Omental fat pad (tissue), 4 donors: ENCODE measurements around the gene IGFL2. TPM values are rescaled to one million over a fixed set of nuclear protein-coding genes. Genes with fewer than 3 reads are reported as not detected.
"Not testable (repeated sequence)": the region's sequence is repeated elsewhere in the genome, so short reads cannot be mapped to it uniquely, and the experiment has no call there.

Source experiments
- ATAC-seq: fragments of 150-250 bp; one replicate; pipeline ENCODE4 v1.9.1; 2016; ENCODE audit warnings: mild to moderate bottlenecking, moderate library complexity; ENCODE audit not compliant: low FRiP score
- DNase-seq: peaks from one replicate; pipeline ENCODE4 v3.0.0-alpha.2; 2019; ENCODE audit warnings: low spot score
- total RNA-seq, 4 donors: library from RNA; depleted of rRNA; stranded (reverse); fragments of >200 nt; gene quantifications; one replicate each; pipeline ENCODE4 v1.1.0, GENCODE V29; 2016
- TF ChIP-seq, protein P1 (sequence below), 3 donors: fragments of 450-650 bp; IDR thresholded peaks; one replicate each; pipeline ENCODE4 v1.5.1; 2016 to 2017; ENCODE audit warnings: antibody characterized with exemption in 3 of 3, mild to moderate bottlenecking in 3 of 3, moderate library complexity in 2 of 3

The IGFL2 gene
- total RNA-seq, result 1 to 10 TPM in 1 of 4 donors, under 1 TPM in 1, not detected in 2; 0.84 to 1.5 TPM

DNA sequence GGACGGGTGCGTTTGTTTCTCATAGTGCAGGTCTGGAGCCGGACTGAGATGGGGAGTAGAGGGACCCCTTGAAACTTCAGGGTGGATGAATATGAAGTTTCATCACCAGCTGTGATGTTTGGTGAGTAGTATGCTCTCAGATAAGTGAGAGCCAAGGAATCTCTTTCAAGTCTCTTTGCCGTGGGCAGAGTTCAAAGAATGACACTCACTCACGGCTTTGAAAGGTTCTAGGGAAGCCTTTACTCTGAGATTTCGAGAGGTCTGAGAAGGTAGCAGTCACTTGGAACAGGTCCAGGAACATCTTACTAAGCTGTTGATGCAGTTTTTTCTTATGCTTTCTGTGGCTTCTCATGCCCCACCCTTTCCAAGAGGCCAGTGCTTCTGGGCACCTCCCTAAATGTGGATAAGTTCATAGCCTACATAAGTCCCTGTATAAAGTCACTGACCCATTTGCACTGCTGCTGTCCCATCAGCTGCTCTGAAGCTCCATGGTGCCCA, at the start of gene IGFL2:
IGFL2 (plus strand) TSS at position 448 of the 498 bp plus-strand sequence; CDS start at position 489, 41 bp downstream.
- TF ChIP-seq, protein P1, sequence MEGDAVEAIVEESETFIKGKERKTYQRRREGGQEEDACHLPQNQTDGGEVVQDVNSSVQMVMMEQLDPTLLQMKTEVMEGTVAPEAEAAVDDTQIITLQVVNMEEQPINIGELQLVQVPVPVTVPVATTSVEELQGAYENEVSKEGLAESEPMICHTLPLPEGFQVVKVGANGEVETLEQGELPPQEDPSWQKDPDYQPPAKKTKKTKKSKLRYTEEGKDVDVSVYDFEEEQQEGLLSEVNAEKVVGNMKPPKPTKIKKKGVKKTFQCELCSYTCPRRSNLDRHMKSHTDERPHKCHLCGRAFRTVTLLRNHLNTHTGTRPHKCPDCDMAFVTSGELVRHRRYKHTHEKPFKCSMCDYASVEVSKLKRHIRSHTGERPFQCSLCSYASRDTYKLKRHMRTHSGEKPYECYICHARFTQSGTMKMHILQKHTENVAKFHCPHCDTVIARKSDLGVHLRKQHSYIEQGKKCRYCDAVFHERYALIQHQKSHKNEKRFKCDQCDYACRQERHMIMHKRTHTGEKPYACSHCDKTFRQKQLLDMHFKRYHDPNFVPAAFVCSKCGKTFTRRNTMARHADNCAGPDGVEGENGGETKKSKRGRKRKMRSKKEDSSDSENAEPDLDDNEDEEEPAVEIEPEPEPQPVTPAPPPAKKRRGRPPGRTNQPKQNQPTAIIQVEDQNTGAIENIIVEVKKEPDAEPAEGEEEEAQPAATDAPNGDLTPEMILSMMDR (IDR thresholded peaks at IDR 0.05), result no peak
- ATAC-seq (peak; percentile 87), DNase-seq (no peak)

DNA sequence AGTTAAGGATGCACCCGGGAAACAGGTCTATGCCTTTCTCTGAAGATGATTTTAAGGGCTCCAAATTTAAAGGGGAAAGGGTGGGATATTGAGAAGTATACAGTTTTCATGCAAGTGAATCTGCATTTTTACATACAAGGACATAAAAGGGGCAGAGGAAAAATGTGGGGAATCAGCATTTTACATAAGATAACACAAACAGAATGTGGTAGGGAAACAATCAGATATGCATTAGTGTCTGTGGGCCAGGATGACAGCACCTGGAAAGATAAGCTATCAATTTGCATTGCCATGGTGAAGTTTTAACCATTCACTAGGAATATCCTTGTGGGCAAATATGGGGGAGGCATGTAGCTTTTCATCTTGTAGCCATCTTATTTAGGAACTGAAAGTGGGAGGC, 47.7 kb upstream of the IGFL2 start:
- no peak for DNase-seq
- TF ChIP-seq, protein P1 (IDR thresholded peaks at IDR 0.05), result no peak
- ATAC-seq, result no peak

DNA sequence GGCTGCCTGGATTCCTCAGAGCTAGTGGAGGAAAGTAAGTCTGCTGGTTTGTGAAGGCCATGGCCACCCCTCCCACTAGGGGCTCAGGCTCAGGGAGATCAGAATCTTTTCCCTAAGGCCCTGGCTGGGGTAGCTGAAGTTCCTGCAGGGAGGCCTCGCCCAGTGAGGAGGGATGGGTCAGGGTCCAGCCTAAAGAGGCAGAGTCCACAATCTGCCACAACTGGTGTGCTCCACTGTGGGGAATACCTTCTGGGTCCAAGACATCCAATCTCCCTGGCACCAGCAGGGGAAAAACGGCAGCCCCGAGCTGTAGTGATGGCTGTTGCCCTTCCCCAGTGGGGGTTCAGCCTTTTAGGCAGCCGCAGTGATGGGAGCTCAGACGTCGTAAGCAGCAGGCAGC, 46.7 kb upstream of the IGFL2 start:
- TF ChIP-seq, protein P1 (IDR thresholded peaks at IDR 0.05), result no peak
- no peak for DNase-seq
- ATAC-seq, result no peak

DNA sequence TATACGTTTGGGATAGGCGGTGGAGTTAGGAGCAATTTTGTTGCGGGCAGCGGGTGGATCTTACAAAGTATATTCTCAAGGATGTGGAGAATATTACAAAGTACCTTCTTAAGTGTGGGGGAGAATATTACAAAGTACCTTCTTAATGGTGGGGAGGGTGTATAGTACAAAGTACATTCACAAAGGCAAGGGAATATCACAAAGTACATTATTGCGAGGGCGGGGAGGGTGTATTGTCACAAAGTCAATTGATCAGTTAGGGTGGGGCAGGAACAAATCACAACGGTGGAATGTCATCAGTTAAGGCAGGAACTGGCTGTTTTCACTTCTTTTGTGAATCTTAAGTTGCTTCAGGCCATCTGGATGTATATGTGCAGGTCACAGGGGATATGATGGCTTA, 45.7 kb upstream of the IGFL2 start:
- ATAC-seq, result not testable (repeated sequence)

DNA sequence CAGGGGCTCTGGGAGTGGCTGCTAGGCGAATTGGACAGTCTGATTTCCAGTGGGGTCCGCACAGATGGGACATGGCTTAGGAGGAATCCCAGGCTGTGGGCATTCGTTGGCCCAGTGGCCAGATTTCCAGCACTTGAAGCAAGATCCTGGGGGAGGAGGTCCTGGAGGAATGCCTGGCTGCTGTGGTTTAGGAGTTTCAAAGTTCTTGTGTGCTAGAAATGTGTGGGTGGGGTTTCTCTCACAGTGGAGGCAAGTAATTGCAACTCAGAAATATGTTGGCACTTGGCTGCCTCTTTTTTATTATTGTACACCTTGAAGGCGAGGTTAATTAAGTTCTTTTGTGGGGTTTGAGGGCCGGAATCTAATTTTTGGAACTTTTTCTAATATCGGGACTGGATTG, 40.7 kb upstream of the IGFL2 start:
- ATAC-seq (no peak), DNase-seq (no peak)
- TF ChIP-seq, protein P1 (IDR thresholded peaks at IDR 0.05), result no peak

More for the DNA sequence above, 45.7 kb upstream of the IGFL2 start:
- DNase-seq, result not testable (repeated sequence)

DNA sequence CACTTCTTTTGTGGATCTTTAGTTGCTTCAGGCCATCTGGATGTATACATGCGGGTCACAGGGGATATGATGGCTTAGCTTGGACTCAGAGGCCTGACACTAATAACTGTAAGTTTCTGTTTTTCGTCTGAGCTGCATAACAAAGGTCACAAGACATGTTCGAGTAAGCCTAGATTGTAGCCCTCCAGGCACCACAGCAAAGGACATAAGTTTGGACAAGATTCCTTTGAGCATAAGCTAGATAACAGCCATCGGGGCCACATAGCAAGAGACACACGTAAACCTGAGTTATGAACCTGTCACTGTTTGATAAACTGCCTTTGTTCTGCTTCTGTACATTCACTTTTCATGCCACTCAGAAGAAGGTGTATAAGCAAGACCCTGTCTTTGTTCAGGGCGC, 38.2 kb upstream of the IGFL2 start:
- TF ChIP-seq, protein P1 (IDR thresholded peaks at IDR 0.05), result no peak
- DNase-seq, result no peak
- ATAC-seq, result no peak

DNA sequence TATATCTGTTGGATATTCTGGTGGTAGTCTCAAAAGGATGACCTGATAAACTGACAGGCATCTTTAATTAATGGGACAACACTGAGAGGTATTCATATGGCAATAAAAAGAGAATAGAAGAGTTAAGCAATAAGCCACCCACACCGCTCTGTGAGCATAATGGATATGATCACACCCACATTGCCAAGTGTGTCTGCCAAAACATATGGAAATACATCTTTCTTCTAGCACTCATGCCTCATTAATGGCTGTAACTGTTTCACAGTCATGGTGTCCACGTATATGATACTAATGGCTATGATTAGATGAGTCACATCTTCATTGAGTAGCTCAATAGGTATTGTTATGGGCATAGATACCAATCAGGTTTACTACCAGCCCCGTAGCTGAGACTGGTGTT, 36.7 kb upstream of the IGFL2 start:
- ATAC-seq, result no peak
- TF ChIP-seq, protein P1 (IDR thresholded peaks at IDR 0.05), result no peak
- no peak for DNase-seq
